ENCODE data around the gene ARHGAP12. TPM values are rescaled to one million over a fixed set of nuclear protein-coding genes. Genes with fewer than 3 reads are reported as not detected.

Gene ARHGAP12
- total RNA-seq, 2 donors from 2014 or later, result 26.3 to 37.2 TPM

DNA sequence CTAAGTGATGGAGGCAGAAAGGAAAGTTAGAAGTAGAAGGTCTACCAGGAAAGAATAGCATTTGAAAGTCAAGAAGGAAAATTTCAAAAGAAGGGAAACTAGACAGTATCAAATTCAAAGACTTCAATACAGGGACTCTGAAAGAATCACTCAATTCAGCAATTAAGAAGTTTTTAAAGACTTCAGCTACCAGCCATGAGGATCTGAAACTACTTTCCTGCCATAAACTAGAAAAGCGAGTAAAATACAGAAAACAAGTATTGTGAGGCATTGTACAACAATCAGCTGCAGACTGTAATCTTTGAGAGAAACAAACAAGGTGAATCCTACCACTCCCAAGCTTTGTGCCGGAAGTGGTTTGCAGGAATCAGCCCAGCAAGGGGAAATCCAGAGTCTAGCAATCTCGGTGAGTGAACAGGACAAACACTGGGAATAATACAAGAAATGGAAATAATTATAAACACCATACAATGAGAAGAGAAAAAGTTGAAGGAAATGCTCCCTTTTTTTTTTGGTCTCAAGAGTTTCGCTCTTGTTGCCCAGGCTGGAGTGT, 62.4 kb downstream of the ARHGAP12 start:
- H3K36me3 ChIP-seq, result no peaks in the 10 kb centered on the region
- H3K27ac ChIP-seq, result no peak overlapping the region
- H3K4me1 ChIP-seq (ENCODE audit: control insufficient read depth in 1 of 2, low read depth in 2 of 2), result peaks cover 0 to 33% of the 10 kb centered on the region in 2 donors
- no peaks in the 10 kb centered on the region for H3K27me3 ChIP-seq (replicated peaks; ENCODE audit: insufficient read depth)
- no peak for ATAC-seq (ENCODE audit: insufficient number of reproducible peaks, low FRiP score, low read depth)
- TF ChIP-seq, protein P1, sequence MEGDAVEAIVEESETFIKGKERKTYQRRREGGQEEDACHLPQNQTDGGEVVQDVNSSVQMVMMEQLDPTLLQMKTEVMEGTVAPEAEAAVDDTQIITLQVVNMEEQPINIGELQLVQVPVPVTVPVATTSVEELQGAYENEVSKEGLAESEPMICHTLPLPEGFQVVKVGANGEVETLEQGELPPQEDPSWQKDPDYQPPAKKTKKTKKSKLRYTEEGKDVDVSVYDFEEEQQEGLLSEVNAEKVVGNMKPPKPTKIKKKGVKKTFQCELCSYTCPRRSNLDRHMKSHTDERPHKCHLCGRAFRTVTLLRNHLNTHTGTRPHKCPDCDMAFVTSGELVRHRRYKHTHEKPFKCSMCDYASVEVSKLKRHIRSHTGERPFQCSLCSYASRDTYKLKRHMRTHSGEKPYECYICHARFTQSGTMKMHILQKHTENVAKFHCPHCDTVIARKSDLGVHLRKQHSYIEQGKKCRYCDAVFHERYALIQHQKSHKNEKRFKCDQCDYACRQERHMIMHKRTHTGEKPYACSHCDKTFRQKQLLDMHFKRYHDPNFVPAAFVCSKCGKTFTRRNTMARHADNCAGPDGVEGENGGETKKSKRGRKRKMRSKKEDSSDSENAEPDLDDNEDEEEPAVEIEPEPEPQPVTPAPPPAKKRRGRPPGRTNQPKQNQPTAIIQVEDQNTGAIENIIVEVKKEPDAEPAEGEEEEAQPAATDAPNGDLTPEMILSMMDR (IDR thresholded peaks at IDR 0.05), result no peak
- no peak overlapping the region for H3K4me3 ChIP-seq
- no peak for DNase-seq (ENCODE audit: low spot score)
- no peaks in the 10 kb centered on the region for H3K9me3 ChIP-seq

DNA sequence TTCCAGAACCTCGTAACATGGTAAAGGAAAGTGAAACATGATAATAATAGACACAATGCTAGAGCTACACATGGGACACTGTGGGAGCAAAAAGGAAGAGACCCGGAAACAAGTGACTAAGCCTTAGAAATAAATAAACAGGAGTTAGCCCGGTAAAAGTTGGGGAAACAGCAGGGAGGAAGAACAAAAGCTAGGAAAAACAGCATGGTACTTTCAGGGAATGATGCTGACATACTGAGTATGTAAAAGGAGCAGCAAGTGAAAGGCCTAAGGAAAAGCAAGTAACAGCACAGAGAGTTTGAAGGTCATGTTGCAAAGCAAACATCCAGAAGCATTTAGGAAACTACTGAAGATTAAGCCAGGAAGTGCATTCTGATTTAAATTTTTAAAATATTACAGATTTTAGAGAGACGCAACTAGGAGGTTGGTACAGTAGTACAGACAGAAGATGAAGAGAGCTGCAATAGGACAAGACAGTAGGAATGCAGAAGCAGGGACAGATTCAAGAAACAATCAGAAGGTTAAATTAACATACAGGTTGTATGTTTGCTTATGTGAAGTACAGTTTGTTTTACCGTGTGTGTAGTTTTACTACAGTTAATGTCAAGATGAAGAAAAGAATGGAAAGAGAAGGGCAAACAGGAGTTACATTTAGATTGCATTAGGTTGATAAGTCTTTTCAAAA, 63.7 kb downstream of the ARHGAP12 start:
- peak overlapping the region; percentile 5 for H3K4me3 ChIP-seq
- H3K9me3 ChIP-seq, result no peaks in the 10 kb centered on the region
- H3K27me3 ChIP-seq (replicated peaks; ENCODE audit: insufficient read depth), result no peaks in the 10 kb centered on the region
- ATAC-seq (ENCODE audit: insufficient number of reproducible peaks, low FRiP score, low read depth), result no peak
- H3K27ac ChIP-seq, result no peak overlapping the region
- TF ChIP-seq, protein P1 (IDR thresholded peaks at IDR 0.05), result no peak
- DNase-seq (ENCODE audit: low spot score), result no peak
- H3K4me1 ChIP-seq (ENCODE audit: control insufficient read depth in 1 of 2, low read depth in 2 of 2), result peaks cover 0 to 44% of the 10 kb centered on the region in 2 donors
- H3K36me3 ChIP-seq, result no peaks in the 10 kb centered on the region

DNA sequence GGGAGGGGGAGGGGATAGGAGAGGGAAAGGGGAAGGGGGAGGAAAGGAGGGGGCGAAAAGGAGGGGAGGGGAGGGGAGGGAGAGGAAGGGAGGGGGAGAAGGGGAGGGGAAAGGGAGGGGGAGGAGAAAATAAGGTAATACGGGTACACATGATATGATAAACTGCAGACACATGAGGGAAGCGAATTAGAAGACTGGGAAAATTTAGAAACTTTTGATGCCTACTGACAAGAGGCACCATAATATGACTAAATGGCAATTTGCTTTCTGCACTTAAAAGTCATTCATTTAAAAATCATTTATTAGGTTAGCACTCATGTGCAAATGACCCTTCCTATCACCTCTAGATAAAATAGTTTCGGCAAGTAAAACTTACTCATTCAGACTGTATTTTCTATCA, 73.6 kb downstream of the ARHGAP12 start:
- ATAC-seq (ENCODE audit: insufficient number of reproducible peaks, low FRiP score, low read depth) (no peak), DNase-seq (ENCODE audit: low spot score) (no peak)
- Histone ChIP-seq H3K9me3 (no peaks in the 10 kb centered on the region), H3K27ac (no peak overlapping the region), H3K27me3 (replicated peaks; ENCODE audit: insufficient read depth) (no peaks in the 10 kb centered on the region), H3K4me1 (ENCODE audit: control insufficient read depth in 1 of 2, low read depth in 2 of 2) (peaks cover 6 to 11% of the 10 kb centered on the region in 2 donors), H3K36me3 (peaks cover 2% of the 10 kb centered on the region), H3K4me3 (no peak overlapping the region)
- TF ChIP-seq, protein P1 (IDR thresholded peaks at IDR 0.05), result no peak

DNA sequence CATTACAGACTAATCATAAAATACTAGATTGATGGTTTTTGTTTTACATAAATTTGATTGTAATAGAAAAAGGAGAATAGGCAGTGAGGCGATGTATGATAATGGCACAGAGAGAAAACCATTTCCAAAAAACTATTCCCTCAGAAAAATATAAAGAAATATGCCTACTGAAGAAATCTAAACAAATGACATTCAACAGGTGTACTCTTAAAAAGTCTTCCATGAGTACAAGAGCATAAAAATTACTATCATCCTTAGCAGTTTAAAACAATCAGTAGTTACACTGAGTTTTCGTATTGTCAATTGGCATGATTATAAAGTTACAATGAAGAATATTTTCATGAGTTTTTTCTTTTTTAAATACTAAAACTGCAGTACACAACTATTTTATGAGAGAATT, 75.0 kb downstream of the ARHGAP12 start:
- DNase-seq (ENCODE audit: low spot score) (no peak), ATAC-seq (ENCODE audit: insufficient number of reproducible peaks, low FRiP score, low read depth) (no peak)
- Histone ChIP-seq H3K27me3 (replicated peaks; ENCODE audit: insufficient read depth) (no peaks in the 10 kb centered on the region), H3K4me3 (no peak overlapping the region), H3K27ac (no peak overlapping the region), H3K36me3 (no peaks in the 10 kb centered on the region), H3K9me3 (no peaks in the 10 kb centered on the region), H3K4me1 (ENCODE audit: control insufficient read depth in 1 of 2, low read depth in 2 of 2) (peaks cover 6% of the 10 kb centered on the region in 2 donors)
- TF ChIP-seq, protein P1 (IDR thresholded peaks at IDR 0.05), result no peak

DNA sequence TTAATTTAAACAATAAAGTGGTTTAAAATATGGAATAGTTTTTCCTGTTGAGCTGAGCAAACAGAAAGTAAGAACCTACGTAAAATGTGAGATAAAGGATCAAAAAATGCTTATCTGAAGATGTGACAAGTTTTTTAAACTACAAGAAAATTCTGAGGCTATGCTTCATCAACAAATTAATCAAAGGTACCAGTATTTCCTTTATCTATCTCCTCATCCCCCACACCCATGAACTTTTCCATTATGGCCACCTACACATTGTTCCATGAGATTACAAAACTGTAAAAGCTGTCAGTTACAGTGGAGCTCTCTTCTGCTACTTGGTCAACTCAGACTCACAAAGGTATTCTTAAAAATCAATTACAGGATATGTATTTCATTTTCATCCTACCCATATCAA, 77.4 kb downstream of the ARHGAP12 start:
- TF ChIP-seq, protein P1 (IDR thresholded peaks at IDR 0.05), result no peak
- no peak for DNase-seq (ENCODE audit: low spot score)
- Histone ChIP-seq H3K4me1 (ENCODE audit: control insufficient read depth in 1 of 2, low read depth in 2 of 2) (peaks cover 6% of the 10 kb centered on the region in 2 donors), H3K27me3 (replicated peaks; ENCODE audit: insufficient read depth) (no peaks in the 10 kb centered on the region), H3K36me3 (no peaks in the 10 kb centered on the region), H3K27ac (no peak overlapping the region), H3K4me3 (no peak overlapping the region), H3K9me3 (no peaks in the 10 kb centered on the region)
- ATAC-seq (ENCODE audit: insufficient number of reproducible peaks, low FRiP score, low read depth), result no peak
